ENCODE measurements around the gene PIK3AP1. TPM values are rescaled to one million over a fixed set of nuclear protein-coding genes. Genes with fewer than 3 reads are reported as not detected.

Gene PIK3AP1
- total and polyA plus RNA-seq, 2 of the 13 experiments (the other 11 are each of a cell fraction or from before 2014, with no cell fraction given) = 3.6 to 13.8 TPM

GRCh38 chr10:96670786-96671185 lies 49.5 kb downstream of the PIK3AP1 start (continued):
- TF ChIP-seq ZNF367 (CRISPR knock-in tag; IDR thresholded peaks at IDR 0.05; ENCODE audit: borderline replicate concordance) = no peak
- no peak for TF ChIP-seq ZNF710 (CRISPR knock-in tag; IDR thresholded peaks at IDR 0.05; ENCODE audit: borderline replicate concordance)
- peak; percentile 50; the same call in 1 of the 2 replicates for TF ChIP-seq FOXO1 (CRISPR knock-in tag; IDR thresholded peaks at IDR 0.05)
- TF ChIP-seq FOXK2 (IDR thresholded peaks at IDR 0.05) = peak; percentile 71; the same call in 1 of the 2 replicates
- TF ChIP-seq SOX6 (IDR thresholded peaks at IDR 0.05) = no peak
- peak; percentile 95 for TF ChIP-seq SOX6 (CRISPR knock-in tag; IDR thresholded peaks at IDR 0.05)
- no peak for TF ChIP-seq ZNF224 (CRISPR knock-in tag; IDR thresholded peaks at IDR 0.05)
- TF ChIP-seq HNRNPK (IDR thresholded peaks at IDR 0.05; ENCODE audit: low read depth, low read length, poor library complexity, severe bottlenecking) = no peak
- no peak for TF ChIP-seq ZSCAN30 (CRISPR knock-in tag; IDR thresholded peaks at IDR 0.05)
- TF ChIP-seq ZNF3 (CRISPR knock-in tag; IDR thresholded peaks at IDR 0.05) = no peak
- peak; percentile 36; the same call in 1 of the 2 replicates for TF ChIP-seq NCOR1 (IDR thresholded peaks at IDR 0.05; ENCODE audit: borderline replicate concordance, low read length)
- TF ChIP-seq PAXIP1 (CRISPR knock-in tag; conservative IDR thresholded peaks at IDR 0.05) = peak; percentile 67
- TF ChIP-seq ARNT (IDR thresholded peaks at IDR 0.05) = no peak
- TF ChIP-seq SP140L (CRISPR knock-in tag; IDR thresholded peaks at IDR 0.05; ENCODE audit: borderline replicate concordance) = no peak
- TF ChIP-seq RFX3 (CRISPR knock-in tag; IDR thresholded peaks at IDR 0.05) = no peak
- TF ChIP-seq RXRB (CRISPR knock-in tag; IDR thresholded peaks at IDR 0.05; ENCODE audit: borderline replicate concordance) = peak; percentile 77
- TF ChIP-seq, protein P1, sequence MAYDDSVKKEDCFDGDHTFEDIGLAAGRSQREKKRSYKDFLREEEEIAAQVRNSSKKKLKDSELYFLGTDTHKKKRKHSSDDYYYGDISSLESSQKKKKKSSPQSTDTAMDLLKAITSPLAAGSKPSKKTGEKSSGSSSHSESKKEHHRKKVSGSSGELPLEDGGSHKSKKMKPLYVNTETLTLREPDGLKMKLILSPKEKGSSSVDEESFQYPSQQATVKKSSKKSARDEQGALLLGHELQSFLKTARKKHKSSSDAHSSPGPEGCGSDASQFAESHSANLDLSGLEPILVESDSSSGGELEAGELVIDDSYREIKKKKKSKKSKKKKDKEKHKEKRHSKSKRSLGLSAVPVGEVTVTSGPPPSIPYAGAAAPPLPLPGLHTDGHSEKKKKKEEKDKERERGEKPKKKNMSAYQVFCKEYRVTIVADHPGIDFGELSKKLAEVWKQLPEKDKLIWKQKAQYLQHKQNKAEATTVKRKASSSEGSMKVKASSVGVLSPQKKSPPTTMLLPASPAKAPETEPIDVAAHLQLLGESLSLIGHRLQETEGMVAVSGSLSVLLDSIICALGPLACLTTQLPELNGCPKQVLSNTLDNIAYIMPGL (CRISPR knock-in tag; IDR thresholded peaks at IDR 0.05; ENCODE audit: borderline replicate concordance in 1 of 2, low read depth in 1 of 2) = no peak
- no peak for TF ChIP-seq EED (CRISPR knock-in tag; IDR thresholded peaks at IDR 0.05)
- TF ChIP-seq BCL6 (CRISPR knock-in tag; IDR thresholded peaks at IDR 0.05) = peak; percentile 100
- no peak for TF ChIP-seq ZNF574 (CRISPR knock-in tag; IDR thresholded peaks at IDR 0.05)
- no peak for TF ChIP-seq ZNF672 (CRISPR knock-in tag; IDR thresholded peaks at IDR 0.05)
- TF ChIP-seq RBFOX2 (IDR thresholded peaks at IDR 0.05; ENCODE audit: low read depth, low read length) = no peak
